Body of pancreas (tissue), 4 donors: ENCODE data around the gene MYO1G. TPM values are rescaled to one million over a fixed set of nuclear protein-coding genes. Genes with fewer than 3 reads are reported as not detected.

Source experiments
- ATAC-seq: fragments of 150-250 bp; one replicate; pipeline ENCODE4 v1.9.1; 2016
- DNase-seq, 4 donors: peaks; one replicate each; pipeline ENCODE4 v3.0.0-alpha.2; 2019
- H3K27ac ChIP-seq, 4 donors: fragments of 200-600 bp; sonication (generic); 1 replicate in 3 of 4; 2 replicates in 1 of 4; pipeline versions ENCODE4 v1.5.1 to v1.6.1; 2016 to 2019; ENCODE audit warnings: mild to moderate bottlenecking in 1 of 4, mixed read lengths in 1 of 4, moderate library complexity in 1 of 4
- H3K27me3 ChIP-seq, 2 donors: fragments of 200-600 bp; sonication (generic); one replicate each; pipeline ENCODE4 v1.6.0; 2016; ENCODE audit warnings: mild to moderate bottlenecking in 1 of 2
- H3K36me3 ChIP-seq, 2 donors: fragments of 200-600 bp; sonication (generic); replicated peaks in 1 of 2; 2 replicates each; pipeline ENCODE4 v1.5.1; 2016; ENCODE audit warnings: low read depth in 2 of 2; ENCODE audit not compliant: insufficient read depth in 1 of 2
- H3K4me1 ChIP-seq: fragments of 200-600 bp; sonication (generic); one replicate; pipeline ENCODE4 v1.6.0; 2016
- H3K4me3 ChIP-seq, 2 donors: fragments of 200-600 bp; sonication (generic); 1 replicate in 1 of 2; 2 replicates in 1 of 2; pipeline ENCODE4 v1.5.1; 2016 to 2019
- H3K9me3 ChIP-seq, 3 donors: fragments of 200-600 bp; sonication (generic); 1 replicate in 2 of 3; 2 replicates in 1 of 3; pipeline ENCODE4 v1.5.1; 2016
- POLR2A ChIP-seq, 3 donors: fragments of 450-650 bp; IDR thresholded peaks; one replicate each; pipeline ENCODE4 v1.6.1; 2016; ENCODE audit warnings: antibody characterized with exemption in 3 of 3, mild to moderate bottlenecking in 2 of 3
- WGBS, 2 donors: methylation state at CpG; one replicate each; pipeline ENCODE4 v1.1.5; 2017; 5-methylcytosine and 5-hydroxymethylcytosine counted together
- intact Hi-C: fragments of 100-400 bp; cut with DNase I; formaldehyde crosslinking; loops from one replicate; pipeline ENCODE4 v1.15.1; 2023
- total RNA-seq, 2 donors: library from RNA; depleted of rRNA; stranded (reverse); fragments of >200 nt; gene quantifications; one replicate each; pipeline ENCODE4 v1.1.0, GENCODE V29; 2016
- TF ChIP-seq, protein P1 (sequence below), 7 experiments: fragments of 450-650 bp in 4 of 7; fragments of 200-600 bp in 3 of 7; sonication (generic) in 3 of 7; IDR thresholded peaks; one replicate each; pipeline ENCODE4 v1.5.1; 2016 to 2019; ENCODE audit warnings: antibody characterized with exemption in 7 of 7

Gene MYO1G
- total RNA-seq, 2 donors from 2014 or later = 2.3 to 3.3 TPM

DNA sequence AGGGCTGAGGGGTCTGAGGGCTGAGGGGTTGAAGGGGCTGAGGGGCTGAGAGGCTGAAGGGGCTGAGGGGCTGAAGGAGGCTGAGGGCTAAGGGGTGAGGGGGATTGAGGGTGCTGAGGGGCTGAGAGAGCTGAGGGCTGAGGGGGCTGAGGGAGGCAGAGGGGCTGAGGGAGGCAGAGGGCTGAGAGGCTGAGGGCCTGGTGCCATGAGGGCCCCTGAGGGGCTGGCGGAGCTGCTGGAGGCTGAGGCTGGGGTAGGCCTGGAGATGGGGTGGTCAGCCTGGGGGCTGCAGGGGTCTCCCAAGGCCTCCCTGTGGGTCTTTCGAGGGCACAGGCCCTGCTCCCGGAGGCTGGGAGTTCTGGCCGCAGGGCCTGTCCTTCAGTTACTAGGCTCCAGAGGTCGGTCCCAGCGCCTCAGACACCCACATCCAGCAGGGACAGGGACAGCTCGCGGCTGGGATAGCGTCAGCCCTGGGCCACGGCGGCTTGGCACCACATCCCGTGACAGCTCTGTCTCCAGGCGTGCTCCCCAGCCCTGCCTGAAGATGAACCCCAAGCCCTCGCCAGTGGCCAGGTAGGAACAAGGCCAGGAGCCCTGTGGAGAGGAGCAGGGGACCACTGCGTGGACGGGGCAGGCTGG, 16.9 kb downstream of the MYO1G start:
- peaks cover 9% of the 10 kb centered on the region for H3K4me1 ChIP-seq
- 77 to 89% methylated on average over 3 to 16 of the region's 16 CpGs for WGBS, 2 donors
- no peak overlapping the region for H3K4me3 ChIP-seq
- DNase-seq (no peak), ATAC-seq (no peak)
- H3K27me3 ChIP-seq = peaks cover 0 to 3% of the 10 kb centered on the region in 2 donors
- no peaks in the 10 kb centered on the region for H3K9me3 ChIP-seq
- intact Hi-C loops = no loop called here
- H3K36me3 ChIP-seq = no peaks in the 10 kb centered on the region
- H3K27ac ChIP-seq = no peak overlapping the region
- TF ChIP-seq, protein P1, sequence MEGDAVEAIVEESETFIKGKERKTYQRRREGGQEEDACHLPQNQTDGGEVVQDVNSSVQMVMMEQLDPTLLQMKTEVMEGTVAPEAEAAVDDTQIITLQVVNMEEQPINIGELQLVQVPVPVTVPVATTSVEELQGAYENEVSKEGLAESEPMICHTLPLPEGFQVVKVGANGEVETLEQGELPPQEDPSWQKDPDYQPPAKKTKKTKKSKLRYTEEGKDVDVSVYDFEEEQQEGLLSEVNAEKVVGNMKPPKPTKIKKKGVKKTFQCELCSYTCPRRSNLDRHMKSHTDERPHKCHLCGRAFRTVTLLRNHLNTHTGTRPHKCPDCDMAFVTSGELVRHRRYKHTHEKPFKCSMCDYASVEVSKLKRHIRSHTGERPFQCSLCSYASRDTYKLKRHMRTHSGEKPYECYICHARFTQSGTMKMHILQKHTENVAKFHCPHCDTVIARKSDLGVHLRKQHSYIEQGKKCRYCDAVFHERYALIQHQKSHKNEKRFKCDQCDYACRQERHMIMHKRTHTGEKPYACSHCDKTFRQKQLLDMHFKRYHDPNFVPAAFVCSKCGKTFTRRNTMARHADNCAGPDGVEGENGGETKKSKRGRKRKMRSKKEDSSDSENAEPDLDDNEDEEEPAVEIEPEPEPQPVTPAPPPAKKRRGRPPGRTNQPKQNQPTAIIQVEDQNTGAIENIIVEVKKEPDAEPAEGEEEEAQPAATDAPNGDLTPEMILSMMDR (IDR thresholded peaks at IDR 0.05) = no peak
- TF ChIP-seq POLR2A (IDR thresholded peaks at IDR 0.05) = no peak

DNA sequence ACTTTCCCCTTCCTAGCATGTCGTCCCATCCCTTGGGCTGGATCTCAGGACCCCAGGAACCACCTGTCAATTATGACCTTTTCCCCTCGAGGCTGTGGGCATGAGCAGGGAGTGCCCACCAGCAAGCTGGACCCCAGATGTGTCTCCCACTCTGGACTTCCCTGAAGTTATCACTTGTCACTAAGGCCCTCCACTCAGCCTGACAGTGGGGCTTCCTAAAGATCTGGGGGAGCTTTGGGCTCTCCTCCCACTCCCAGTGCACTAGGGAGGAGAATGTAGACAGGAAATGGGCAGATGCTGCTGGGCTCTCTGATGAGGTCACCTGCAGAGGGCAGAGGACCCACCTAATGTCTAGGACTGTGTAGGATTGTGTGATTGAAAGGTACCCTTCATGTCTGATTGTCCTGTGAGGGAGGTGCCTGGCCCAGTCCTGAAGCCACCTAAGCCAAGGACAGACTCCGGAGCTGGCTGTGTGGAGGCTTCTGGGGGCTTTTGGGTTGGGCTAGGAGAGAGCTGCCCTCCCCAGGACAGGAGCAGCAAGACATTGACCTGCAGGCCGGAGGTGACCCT, 18.7 kb downstream of the MYO1G start:
- H3K27me3 ChIP-seq = peaks cover 0 to 3% of the 10 kb centered on the region in 2 donors
- intact Hi-C loops = no loop called here
- H3K4me3 ChIP-seq = no peak overlapping the region
- H3K4me1 ChIP-seq = peaks cover 9% of the 10 kb centered on the region
- DNase-seq = no peak
- no peak for ATAC-seq
- no peak overlapping the region for H3K27ac ChIP-seq
- no peak for TF ChIP-seq POLR2A (IDR thresholded peaks at IDR 0.05)
- TF ChIP-seq, protein P1 (IDR thresholded peaks at IDR 0.05) = no peak
- no peaks in the 10 kb centered on the region for H3K9me3 ChIP-seq
- WGBS, 2 donors = 60 to 62% methylated on average over 2 to 4 of the region's 4 CpGs
- no peaks in the 10 kb centered on the region for H3K36me3 ChIP-seq

DNA sequence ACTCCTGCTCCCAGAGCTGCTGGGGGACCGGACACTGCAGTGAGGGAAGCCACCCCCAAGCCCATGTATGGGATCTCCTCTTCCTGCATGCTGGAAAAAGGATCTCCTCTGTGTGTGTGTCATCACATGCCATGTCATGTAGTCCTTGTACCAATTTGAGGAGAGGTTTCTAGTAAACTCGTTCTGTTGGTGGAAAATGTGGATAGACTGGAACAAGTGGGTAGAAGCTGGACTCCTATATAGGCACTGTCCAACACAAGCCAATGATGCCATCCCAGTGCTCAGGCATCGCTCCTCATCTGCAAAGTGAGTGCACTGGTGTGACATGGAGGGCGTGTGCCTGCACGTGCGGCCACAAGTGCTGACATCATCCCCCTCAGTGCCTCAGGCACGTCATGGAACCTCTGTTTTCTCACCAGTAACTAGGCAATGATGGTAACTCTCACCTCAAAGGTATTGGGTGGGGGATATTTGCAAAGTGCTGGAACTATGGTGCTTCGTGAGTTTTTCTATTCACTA, 19.3 kb downstream of the MYO1G start:
- 63 to 75% methylated on average over 3 to 8 of the region's 8 CpGs for WGBS, 2 donors
- Histone ChIP-seq H3K36me3 (no peaks in the 10 kb centered on the region), H3K27ac (no peak overlapping the region), H3K4me1 (peaks cover 9% of the 10 kb centered on the region), H3K4me3 (no peak overlapping the region), H3K9me3 (no peaks in the 10 kb centered on the region), H3K27me3 (peaks cover 0 to 3% of the 10 kb centered on the region in 2 donors)
- intact Hi-C loops = no loop called here
- DNase-seq (no peak), ATAC-seq (no peak)
- TF ChIP-seq POLR2A (IDR thresholded peaks at IDR 0.05) = no peak
- TF ChIP-seq, protein P1 (IDR thresholded peaks at IDR 0.05) = no peak

DNA sequence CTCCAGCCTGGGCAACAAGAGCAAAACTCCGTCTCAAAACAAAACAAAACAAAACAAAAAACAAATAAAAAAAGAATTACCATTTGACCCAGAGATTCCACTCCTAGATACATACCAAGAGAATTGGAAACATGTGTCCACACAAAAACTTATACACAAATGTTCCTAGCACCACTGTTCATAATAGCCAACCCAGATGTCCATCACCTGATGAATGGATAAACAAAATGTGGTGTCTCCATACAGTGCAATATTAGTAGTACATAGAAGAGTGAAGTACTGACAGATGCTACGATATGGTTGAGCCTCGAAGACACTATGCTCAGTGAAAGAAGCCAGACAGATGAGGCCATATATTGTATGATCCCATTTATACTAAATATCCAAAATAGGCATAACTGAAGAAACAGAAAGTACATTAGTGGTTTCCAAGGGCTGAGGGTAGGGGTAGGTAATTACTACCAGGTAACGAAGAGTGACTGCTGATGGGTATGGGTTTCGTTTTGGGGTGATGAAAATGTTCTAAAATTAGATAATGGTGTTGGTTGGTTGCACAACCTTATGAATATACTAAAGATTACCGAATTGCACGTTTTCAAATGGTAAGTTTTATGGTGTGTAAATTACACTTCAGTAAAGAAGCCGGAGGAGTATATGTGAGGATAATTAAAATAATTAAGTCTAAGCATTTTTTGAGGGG, 20.0 kb downstream of the MYO1G start:
- no peaks in the 10 kb centered on the region for H3K9me3 ChIP-seq
- 55 to 59% methylated on average over 8 of the region's 8 CpGs for WGBS, 2 donors
- H3K4me1 ChIP-seq = peaks cover 9% of the 10 kb centered on the region
- intact Hi-C loops = no loop called here
- TF ChIP-seq POLR2A (IDR thresholded peaks at IDR 0.05) = no peak
- TF ChIP-seq, protein P1 (IDR thresholded peaks at IDR 0.05) = no peak
- H3K27ac ChIP-seq = no peak overlapping the region
- no peaks in the 10 kb centered on the region for H3K36me3 ChIP-seq
- no peak overlapping the region for H3K4me3 ChIP-seq
- no peak for DNase-seq
- no peak for ATAC-seq
- H3K27me3 ChIP-seq = peaks cover 0 to 3% of the 10 kb centered on the region in 2 donors
